ENCODE data around the gene RAB10.
A peak's percentile ranks its signal among the peaks of the same experiment; 100 is the strongest.

RAB10 gene

DNA sequence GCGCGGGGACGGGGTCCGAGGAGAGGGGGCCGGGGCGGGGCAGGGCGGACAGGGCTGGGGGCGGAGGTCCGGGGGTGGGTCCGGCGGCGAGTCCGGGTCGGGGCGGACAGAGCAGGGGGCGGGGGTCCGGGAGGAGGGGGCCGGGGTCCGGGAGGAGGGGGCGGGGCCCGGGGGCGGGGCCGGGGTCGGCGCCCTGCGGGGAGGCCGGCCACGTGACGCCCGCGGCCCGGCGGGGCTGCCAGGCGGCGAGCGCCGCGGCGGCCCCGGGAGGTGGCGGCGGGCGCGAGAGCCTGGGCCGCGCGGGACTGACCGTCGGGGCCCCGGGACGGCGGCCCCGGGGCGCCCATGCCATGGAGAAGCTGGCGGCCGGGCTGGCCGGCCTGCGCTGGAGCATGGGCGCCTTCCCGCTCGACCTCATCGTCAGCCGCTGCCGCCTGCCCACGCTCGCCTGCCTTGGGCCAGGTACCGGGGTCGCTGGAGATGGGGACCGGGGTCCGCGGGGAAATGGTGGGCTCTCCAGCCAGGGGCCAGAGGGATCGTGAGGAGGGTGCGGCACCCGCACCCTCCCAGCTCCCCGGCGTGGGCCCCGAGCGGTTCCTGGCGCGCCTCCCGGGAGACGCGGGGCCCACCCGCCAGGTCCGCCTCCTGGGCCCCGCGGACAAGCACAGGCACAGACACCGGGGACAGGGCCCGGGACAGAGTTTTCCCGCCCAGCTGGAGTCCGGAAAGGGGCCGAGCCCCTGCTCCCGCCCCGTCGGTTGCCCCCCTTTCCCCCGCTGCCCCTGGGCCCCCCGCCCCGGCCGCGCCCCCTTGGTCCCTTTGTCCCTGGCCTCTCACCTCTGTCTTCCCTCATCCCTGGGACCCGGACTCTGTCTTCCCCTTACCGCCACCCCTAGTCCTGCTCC, 139.2 kb downstream of the RAB10 start, which contains the start of gene GAREM2:
Gene GAREM2, plus strand, starts transcription at position 218 of the 905 bp plus-strand sequence. Its CDS starts 133 bp downstream, at position 351.
- no peak within 1 kb of the TSS for H3K27ac ChIP-seq (ENCODE audit: low read depth, low read length)
- peaks cover 11% of the 10 kb centered on the region; the same call in 1 of the 2 replicates for H3K27me3 ChIP-seq (ENCODE audit: control insufficient read depth, insufficient read depth, low read length)
- peaks cover 10% of the 10 kb centered on the region for H3K36me3 ChIP-seq (ENCODE audit: control insufficient read depth, insufficient read depth, low read length)
- peak within 1 kb of the TSS; percentile 71 for H3K4me3 ChIP-seq (ENCODE audit: low read depth, low read length)
- no peak within 1 kb of the TSS; the same call in 1 of the 2 replicates for H3K9ac ChIP-seq (ENCODE audit: low read depth, low read length)
- no peaks in the 10 kb centered on the region for H3K9me3 ChIP-seq (ENCODE audit: control insufficient read depth, insufficient read depth, low read length)
- peaks cover 9% of the 10 kb centered on the region for H3K4me1 ChIP-seq (ENCODE audit: control insufficient read depth, insufficient read depth, low read length)

DNA sequence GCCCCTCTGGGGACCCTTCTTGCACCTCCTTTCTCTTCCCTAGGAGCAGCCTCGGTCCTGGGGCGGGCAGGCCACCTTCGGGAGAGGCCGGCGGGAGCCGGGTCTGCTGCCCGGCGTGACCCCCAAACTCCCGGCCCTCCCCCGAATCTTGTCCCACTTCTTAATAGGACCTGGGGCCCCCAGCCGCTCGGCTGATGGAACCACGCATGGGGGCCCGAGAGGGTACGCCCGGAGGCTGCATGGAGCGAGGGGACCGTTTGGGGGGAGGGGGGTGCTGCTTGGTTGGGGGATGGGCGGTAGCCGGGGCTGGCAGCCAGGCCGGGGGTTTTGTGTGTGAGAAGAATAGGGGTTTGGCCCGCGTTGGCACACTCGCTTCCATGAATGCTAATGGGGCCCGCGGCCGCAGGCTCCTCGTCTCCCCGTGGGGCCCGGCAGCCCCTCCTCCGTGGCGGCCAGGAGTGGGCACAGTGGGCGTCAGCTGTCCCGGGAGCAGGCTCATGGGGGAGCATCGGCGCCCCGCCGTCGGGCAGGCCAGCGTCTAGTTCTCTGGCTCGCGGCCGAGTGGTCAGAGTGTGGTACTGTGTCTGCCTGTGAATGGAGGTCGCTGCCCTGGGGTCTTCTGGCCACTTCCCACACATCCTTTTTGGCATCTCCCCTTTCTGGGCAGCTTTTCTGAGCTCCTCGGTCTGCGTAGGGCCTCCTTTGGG, 140.0 kb downstream of the RAB10 start:
- Histone ChIP-seq H3K36me3 (ENCODE audit: control insufficient read depth, insufficient read depth, low read length) (peaks cover 10% of the 10 kb centered on the region), H3K27me3 (ENCODE audit: control insufficient read depth, insufficient read depth, low read length) (peaks cover 11% of the 10 kb centered on the region; the same call in 1 of the 2 replicates), H3K27ac (ENCODE audit: low read depth, low read length) (no peak overlapping the region), H3K9me3 (ENCODE audit: control insufficient read depth, insufficient read depth, low read length) (no peaks in the 10 kb centered on the region), H3K4me1 (ENCODE audit: control insufficient read depth, insufficient read depth, low read length) (peaks cover 9% of the 10 kb centered on the region), H3K4me3 (ENCODE audit: low read depth, low read length) (peak overlapping the region; percentile 71), H3K9ac (ENCODE audit: low read depth, low read length) (no peak overlapping the region)

DNA sequence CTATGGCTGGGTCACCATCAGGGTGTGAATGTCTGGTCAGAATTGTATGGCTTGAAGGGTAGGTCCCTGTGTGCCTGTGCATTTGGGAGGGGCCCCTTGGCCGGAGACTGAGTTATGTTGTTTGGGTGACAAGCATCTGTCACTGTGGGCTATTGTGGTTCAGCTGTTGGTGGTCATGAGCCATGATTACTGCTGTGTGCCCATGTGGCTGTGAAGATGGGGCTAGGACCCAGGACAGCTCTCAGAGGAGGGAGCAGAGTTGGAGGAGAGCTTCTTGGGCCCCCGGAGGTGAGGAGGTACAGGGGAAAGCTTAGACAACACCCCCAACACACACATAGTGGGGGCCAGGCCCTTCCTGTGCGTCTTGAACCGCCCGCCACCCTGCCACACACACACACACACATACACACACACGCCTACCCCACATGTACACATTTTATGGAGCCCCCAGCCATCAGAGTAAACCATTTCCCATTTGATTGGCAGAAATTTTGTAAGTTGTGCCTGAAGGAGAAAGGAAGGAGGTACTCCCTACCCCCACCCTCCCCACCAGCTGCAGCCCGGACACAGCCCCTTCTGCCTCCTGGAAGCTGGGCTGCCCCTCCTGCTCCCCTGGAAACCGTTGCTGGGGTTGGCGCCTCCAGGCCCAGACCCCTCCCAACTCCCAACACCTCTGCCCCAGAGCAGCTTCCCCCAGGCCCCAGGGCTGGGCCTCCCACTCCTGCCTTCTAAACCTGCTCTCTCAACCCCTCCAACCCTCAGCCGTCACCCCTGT, 141.0 kb downstream of the RAB10 start:
- Histone ChIP-seq H3K27me3 (ENCODE audit: control insufficient read depth, insufficient read depth, low read length) (peaks cover 11% of the 10 kb centered on the region; the same call in 1 of the 2 replicates), H3K9ac (ENCODE audit: low read depth, low read length) (no peak overlapping the region), H3K9me3 (ENCODE audit: control insufficient read depth, insufficient read depth, low read length) (no peaks in the 10 kb centered on the region), H3K36me3 (ENCODE audit: control insufficient read depth, insufficient read depth, low read length) (peaks cover 10% of the 10 kb centered on the region), H3K4me1 (ENCODE audit: control insufficient read depth, insufficient read depth, low read length) (peaks cover 14% of the 10 kb centered on the region), H3K4me3 (ENCODE audit: low read depth, low read length) (peak overlapping the region; percentile 71), H3K27ac (ENCODE audit: low read depth, low read length) (no peak overlapping the region)

DNA sequence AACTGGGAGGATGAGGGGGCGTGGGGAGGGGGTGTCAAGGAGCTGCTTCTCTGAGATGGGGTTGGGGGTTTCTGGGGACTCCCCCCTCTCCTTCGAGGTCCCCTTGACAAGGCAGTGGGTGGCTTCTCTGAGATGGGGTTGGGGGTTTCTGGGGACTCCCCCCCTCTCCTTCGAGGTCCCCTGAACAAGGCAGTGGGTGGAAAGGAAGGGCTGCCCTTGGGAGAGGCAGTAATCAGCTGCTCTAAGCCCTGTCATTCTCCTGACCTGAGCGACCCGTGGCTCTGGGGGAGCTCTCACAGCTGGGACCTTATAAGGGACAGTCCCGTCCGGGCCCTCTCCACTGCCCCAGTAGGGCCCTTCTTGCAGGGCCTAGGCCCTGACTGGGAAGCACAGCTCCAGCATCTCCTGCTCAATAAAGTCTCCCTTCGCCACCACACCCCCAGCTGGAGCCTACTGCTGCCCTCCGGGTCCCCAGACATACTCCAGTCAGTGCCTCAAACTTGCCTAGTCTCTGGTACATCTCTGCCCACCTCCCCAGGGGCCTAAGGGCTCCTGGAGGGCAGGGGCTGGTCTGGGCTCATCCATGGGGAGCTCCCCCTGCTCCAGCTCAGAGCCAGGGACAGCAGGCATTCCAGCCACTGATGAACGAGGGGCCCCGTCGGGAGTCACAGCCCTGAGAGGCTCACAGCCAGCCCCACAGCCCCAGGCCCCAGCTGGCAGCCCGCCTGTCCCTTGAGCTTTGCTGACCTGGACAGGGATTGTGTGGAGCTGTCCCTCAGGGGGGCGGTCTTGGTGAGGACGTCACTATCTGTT, 141.8 kb downstream of the RAB10 start:
- Histone ChIP-seq H3K36me3 (ENCODE audit: control insufficient read depth, insufficient read depth, low read length) (peaks cover 10% of the 10 kb centered on the region), H3K27me3 (ENCODE audit: control insufficient read depth, insufficient read depth, low read length) (peaks cover 11% of the 10 kb centered on the region; the same call in 1 of the 2 replicates), H3K9ac (ENCODE audit: low read depth, low read length) (no peak overlapping the region), H3K27ac (ENCODE audit: low read depth, low read length) (no peak overlapping the region), H3K4me1 (ENCODE audit: control insufficient read depth, insufficient read depth, low read length) (peaks cover 19% of the 10 kb centered on the region), H3K4me3 (ENCODE audit: low read depth, low read length) (no peak overlapping the region), H3K9me3 (ENCODE audit: control insufficient read depth, insufficient read depth, low read length) (no peaks in the 10 kb centered on the region)

DNA sequence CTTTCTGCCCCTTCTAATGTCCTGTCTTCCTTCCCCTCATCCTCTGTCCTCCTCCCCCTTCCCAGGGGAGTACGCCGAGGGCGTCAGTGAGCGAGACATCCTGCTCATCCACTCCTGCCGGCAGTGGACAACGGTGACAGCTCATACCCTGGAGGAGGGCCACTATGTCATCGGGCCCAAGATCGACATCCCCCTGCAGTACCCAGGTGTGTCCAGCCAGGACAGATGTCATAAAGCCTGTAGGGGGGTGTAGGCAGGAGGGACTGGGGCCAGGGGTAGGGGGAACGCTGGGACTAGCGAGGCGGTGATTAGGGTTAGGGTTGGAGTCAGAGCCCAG, 142.4 kb downstream of the RAB10 start:
- Histone ChIP-seq H3K27ac (ENCODE audit: low read depth, low read length) (no peak overlapping the region), H3K4me1 (ENCODE audit: control insufficient read depth, insufficient read depth, low read length) (peaks cover 19% of the 10 kb centered on the region), H3K27me3 (ENCODE audit: control insufficient read depth, insufficient read depth, low read length) (peaks cover 11% of the 10 kb centered on the region; the same call in 1 of the 2 replicates), H3K36me3 (ENCODE audit: control insufficient read depth, insufficient read depth, low read length) (peaks cover 10% of the 10 kb centered on the region), H3K9me3 (ENCODE audit: control insufficient read depth, insufficient read depth, low read length) (no peaks in the 10 kb centered on the region), H3K4me3 (ENCODE audit: low read depth, low read length) (no peak overlapping the region), H3K9ac (ENCODE audit: low read depth, low read length) (no peak overlapping the region)

DNA sequence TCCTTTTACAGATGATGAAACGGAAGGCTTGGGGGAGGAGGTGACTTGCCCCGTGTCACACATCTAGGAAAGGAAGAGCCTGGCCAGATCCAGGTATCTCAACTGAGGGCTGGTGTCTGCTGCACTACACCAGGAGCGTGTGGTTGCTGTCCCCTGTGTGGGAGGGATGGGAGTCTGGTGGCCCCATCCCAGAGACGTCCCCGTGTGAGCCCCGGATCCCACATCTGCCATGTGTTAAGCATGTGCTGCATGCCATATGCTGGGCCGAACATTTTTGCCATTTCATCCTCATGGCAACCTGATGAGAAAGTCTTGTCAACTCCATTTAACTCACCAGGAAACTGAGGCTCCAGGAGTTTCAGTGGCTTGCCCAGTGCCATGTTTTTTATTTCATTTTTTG, 143.2 kb downstream of the RAB10 start:
- no peak overlapping the region for H3K27ac ChIP-seq (ENCODE audit: low read depth, low read length)
- H3K4me3 ChIP-seq (ENCODE audit: low read depth, low read length): no peak overlapping the region
- peaks cover 9% of the 10 kb centered on the region; the same call in 1 of the 2 replicates for H3K27me3 ChIP-seq (ENCODE audit: control insufficient read depth, insufficient read depth, low read length)
- H3K36me3 ChIP-seq (ENCODE audit: control insufficient read depth, insufficient read depth, low read length): peaks cover 10% of the 10 kb centered on the region
- H3K9ac ChIP-seq (ENCODE audit: low read depth, low read length): no peak overlapping the region
- H3K4me1 ChIP-seq (ENCODE audit: control insufficient read depth, insufficient read depth, low read length): peaks cover 19% of the 10 kb centered on the region
- no peaks in the 10 kb centered on the region for H3K9me3 ChIP-seq (ENCODE audit: control insufficient read depth, insufficient read depth, low read length)

DNA sequence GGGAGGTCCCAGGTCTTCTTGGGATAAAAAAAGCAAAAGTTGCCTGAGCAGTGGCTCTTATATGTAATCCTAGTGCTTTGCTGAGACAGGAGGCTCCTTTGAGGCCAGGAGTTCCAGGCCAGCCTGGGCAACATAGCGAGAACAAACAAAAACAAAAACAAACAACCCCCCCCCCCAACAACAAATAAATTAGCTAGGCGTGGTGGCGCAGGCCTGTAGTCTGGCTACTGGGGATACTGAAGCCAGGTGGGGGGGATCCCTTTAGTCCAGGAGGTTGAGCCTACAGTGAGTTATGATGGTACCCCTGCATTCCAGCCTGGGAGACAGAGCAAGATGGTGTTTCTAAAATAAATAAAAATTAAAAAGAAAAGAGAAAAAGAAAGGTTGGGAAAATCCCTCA, 144.4 kb downstream of the RAB10 start:
- H3K9ac ChIP-seq (ENCODE audit: low read depth, low read length): no peak overlapping the region

DNA sequence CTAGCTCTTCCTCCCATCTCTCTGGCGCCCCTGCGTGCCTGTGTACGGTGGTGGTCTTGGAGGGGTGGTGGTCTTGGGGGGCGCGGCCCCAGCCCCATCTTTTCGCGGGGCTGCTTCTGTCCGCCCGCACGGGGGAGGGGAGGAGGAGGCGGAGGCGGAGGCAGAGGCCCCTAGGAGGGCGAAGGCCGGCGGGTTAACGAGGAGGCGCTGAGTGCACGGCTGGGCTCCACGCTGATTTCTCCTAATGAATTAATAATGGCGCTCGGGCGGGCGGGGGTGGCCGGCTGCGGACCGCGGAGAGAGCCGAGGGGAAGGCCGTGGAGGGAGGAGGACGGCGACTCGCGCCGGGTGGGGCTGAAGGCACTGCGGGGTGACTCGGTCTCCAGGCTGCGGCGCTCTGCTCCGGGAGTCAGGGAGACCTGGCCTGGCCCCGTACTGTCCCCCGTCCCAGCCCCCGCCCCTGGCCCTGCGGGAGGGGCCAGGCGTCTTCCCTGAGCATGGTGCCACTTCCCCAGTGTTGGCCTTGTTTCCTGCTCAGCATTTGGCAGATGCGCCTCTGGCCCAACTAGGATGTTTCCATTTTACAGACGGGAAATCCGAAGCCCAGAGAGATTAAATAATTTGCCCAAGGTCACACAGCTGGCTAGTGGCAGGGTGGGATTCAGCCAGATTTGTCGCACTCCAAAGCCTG, 145.0 kb downstream of the RAB10 start:
- H3K27me3 ChIP-seq (ENCODE audit: control insufficient read depth, insufficient read depth, low read length): peaks cover 20% of the 10 kb centered on the region
- H3K36me3 ChIP-seq (ENCODE audit: control insufficient read depth, insufficient read depth, low read length): peaks cover 13% of the 10 kb centered on the region
- H3K27ac ChIP-seq (ENCODE audit: low read depth, low read length): peak overlapping the region; percentile 63
- H3K9me3 ChIP-seq (ENCODE audit: control insufficient read depth, insufficient read depth, low read length): no peaks in the 10 kb centered on the region
- peak overlapping the region; percentile 51 for H3K9ac ChIP-seq (ENCODE audit: low read depth, low read length)
- H3K4me3 ChIP-seq (ENCODE audit: low read depth, low read length): peak overlapping the region; percentile 64
- peaks cover 19% of the 10 kb centered on the region for H3K4me1 ChIP-seq (ENCODE audit: control insufficient read depth, insufficient read depth, low read length)

More for the DNA sequence above, 144.4 kb downstream of the RAB10 start:
- Histone ChIP-seq H3K4me1 (ENCODE audit: control insufficient read depth, insufficient read depth, low read length) (peaks cover 19% of the 10 kb centered on the region), H3K4me3 (ENCODE audit: low read depth, low read length) (peak overlapping the region; percentile 64; the same call in 1 of the 2 replicates), H3K27me3 (ENCODE audit: control insufficient read depth, insufficient read depth, low read length) (peaks cover 14% of the 10 kb centered on the region), H3K9me3 (ENCODE audit: control insufficient read depth, insufficient read depth, low read length) (no peaks in the 10 kb centered on the region), H3K36me3 (ENCODE audit: control insufficient read depth, insufficient read depth, low read length) (peaks cover 13% of the 10 kb centered on the region), H3K27ac (ENCODE audit: low read depth, low read length) (no peak overlapping the region)

DNA sequence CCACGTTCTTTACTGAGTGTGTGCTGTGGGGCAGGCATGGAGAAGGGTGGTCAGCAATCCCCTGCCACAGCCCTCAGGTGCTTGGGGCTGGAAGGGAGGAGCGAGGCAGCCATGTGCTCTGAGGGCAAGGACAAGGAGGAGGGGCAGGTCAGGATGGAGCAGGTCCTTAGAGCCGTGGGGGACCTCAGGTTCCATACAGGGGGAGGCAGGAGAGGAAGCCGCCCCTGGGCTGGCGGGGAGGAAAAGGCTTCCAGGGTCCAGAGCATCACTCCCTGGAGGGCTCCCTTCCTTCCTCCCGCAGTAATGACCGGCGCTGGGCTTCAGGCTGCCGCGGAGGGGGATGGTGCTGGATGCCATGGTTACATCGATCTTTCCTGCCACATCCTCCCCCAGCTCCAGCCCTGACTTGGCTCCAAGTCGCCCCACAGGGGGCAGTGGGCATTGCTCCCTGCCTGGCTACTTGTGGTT, 145.6 kb downstream of the RAB10 start:
- Histone ChIP-seq H3K9me3 (ENCODE audit: control insufficient read depth, insufficient read depth, low read length) (no peaks in the 10 kb centered on the region), H3K4me1 (ENCODE audit: control insufficient read depth, insufficient read depth, low read length) (peaks cover 15% of the 10 kb centered on the region), H3K27me3 (ENCODE audit: control insufficient read depth, insufficient read depth, low read length) (peaks cover 18% of the 10 kb centered on the region), H3K4me3 (ENCODE audit: low read depth, low read length) (peak overlapping the region; percentile 64), H3K36me3 (ENCODE audit: control insufficient read depth, insufficient read depth, low read length) (peaks cover 13% of the 10 kb centered on the region), H3K9ac (ENCODE audit: low read depth, low read length) (peak overlapping the region; percentile 51), H3K27ac (ENCODE audit: low read depth, low read length) (peak overlapping the region; percentile 63)
